ENCODE measurements around the gene FAS. TPM values are rescaled to one million over a fixed set of nuclear protein-coding genes. Genes with fewer than 3 reads are reported as not detected.

The FAS gene
- total RNA-seq, 4 donors from 2014 or later = 9.0 to 58.5 (median 53.6) TPM

- H3K27ac ChIP-seq = no peak overlapping the region
- intact Hi-C loops (cut with DNase I; ENCODE audit: low total_unique reads) (no loop called here), in situ Hi-C loops (cut with MboI; ENCODE audit: low pct_ligation_motif_present in 1 of 4, low pct_unique_long_range_greater_than_20kb in 1 of 4, low sequenced_read_pairs in 3 of 4) (no loop called here)
- H3K9me3 ChIP-seq = no peaks in the 10 kb centered on the region
- TF ChIP-seq, protein P1, sequence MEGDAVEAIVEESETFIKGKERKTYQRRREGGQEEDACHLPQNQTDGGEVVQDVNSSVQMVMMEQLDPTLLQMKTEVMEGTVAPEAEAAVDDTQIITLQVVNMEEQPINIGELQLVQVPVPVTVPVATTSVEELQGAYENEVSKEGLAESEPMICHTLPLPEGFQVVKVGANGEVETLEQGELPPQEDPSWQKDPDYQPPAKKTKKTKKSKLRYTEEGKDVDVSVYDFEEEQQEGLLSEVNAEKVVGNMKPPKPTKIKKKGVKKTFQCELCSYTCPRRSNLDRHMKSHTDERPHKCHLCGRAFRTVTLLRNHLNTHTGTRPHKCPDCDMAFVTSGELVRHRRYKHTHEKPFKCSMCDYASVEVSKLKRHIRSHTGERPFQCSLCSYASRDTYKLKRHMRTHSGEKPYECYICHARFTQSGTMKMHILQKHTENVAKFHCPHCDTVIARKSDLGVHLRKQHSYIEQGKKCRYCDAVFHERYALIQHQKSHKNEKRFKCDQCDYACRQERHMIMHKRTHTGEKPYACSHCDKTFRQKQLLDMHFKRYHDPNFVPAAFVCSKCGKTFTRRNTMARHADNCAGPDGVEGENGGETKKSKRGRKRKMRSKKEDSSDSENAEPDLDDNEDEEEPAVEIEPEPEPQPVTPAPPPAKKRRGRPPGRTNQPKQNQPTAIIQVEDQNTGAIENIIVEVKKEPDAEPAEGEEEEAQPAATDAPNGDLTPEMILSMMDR (IDR thresholded peaks at IDR 0.05) = no peak
- TF ChIP-seq POLR2A (IDR thresholded peaks at IDR 0.05) (no peak), EP300 (IDR thresholded peaks at IDR 0.05; ENCODE audit: low read depth) (no peak), POLR2AphosphoS5 (IDR thresholded peaks at IDR 0.05) (no peak)
- WGBS, 2 donors (ENCODE audit: low coverage in 1 of 2) = 59 to 71% methylated on average over 1 of the region's 1 CpG
- DNase-seq = no peak
- H3K27me3 ChIP-seq = no peaks in the 10 kb centered on the region
- H3K36me3 ChIP-seq = no peaks in the 10 kb centered on the region
- H3K4me3 ChIP-seq = no peak overlapping the region
- H3K4me1 ChIP-seq = no peaks in the 10 kb centered on the region
Observed at GRCh38 chr10:89062861-89063260, 72.3 kb downstream of the FAS start.

GRCh38 chr10:89063465-89063864, 72.9 kb downstream of the FAS start:
- intact Hi-C loops (cut with DNase I; ENCODE audit: low total_unique reads) (no loop called here), in situ Hi-C loops (cut with MboI; ENCODE audit: low pct_ligation_motif_present in 1 of 4, low pct_unique_long_range_greater_than_20kb in 1 of 4, low sequenced_read_pairs in 3 of 4) (no loop called here)
- Histone ChIP-seq H3K27me3 (no peaks in the 10 kb centered on the region), H3K4me3 (no peak overlapping the region), H3K36me3 (no peaks in the 10 kb centered on the region), H3K27ac (peak overlapping the region in 1 of 4 donors; percentile 6), H3K9me3 (no peaks in the 10 kb centered on the region), H3K4me1 (no peaks in the 10 kb centered on the region)
- TF ChIP-seq EP300 (IDR thresholded peaks at IDR 0.05; ENCODE audit: low read depth) (no peak), POLR2A (IDR thresholded peaks at IDR 0.05) (no peak), POLR2AphosphoS5 (IDR thresholded peaks at IDR 0.05) (no peak)
- TF ChIP-seq, protein P1 (IDR thresholded peaks at IDR 0.05) = no peak
- WGBS, 2 donors (ENCODE audit: low coverage in 1 of 2) = 76 to 78% methylated on average over 2 of the region's 2 CpGs
- no peak for DNase-seq

DNA sequence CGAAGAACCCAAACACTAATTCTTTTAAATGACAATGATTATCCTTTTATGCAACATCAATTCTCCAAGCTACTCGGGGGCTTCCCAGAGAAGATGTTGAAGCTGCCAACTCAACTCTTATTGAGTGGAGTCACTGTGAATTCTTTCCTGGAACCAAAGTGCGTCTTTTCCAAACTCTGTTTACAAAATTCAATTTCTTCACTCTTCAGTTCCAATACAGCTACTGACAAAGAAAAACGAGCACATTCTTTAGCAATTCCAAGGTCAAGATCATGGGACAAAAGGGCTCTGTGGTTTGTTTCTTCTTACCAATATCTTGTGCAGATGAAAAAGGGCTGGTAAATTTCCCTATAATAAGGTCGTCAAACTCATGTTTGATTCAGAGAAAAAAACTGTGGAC, 74.2 kb downstream of the FAS start:
- intact Hi-C loops (cut with DNase I; ENCODE audit: low total_unique reads) = no loop called here
- H3K4me3 ChIP-seq = no peak overlapping the region
- TF ChIP-seq, protein P1 (IDR thresholded peaks at IDR 0.05) = no peak
- TF ChIP-seq EP300 (IDR thresholded peaks at IDR 0.05; ENCODE audit: low read depth) (no peak), POLR2AphosphoS5 (IDR thresholded peaks at IDR 0.05) (peak in 2 of 3 donors; percentile 60 to 62), POLR2A (IDR thresholded peaks at IDR 0.05) (no peak)
- no peaks in the 10 kb centered on the region for H3K27me3 ChIP-seq
- H3K36me3 ChIP-seq = no peaks in the 10 kb centered on the region
- 50 to 57% methylated on average over 5 of the region's 5 CpGs for WGBS, 2 donors (ENCODE audit: low coverage in 1 of 2)
- in situ Hi-C loops (cut with MboI; ENCODE audit: low pct_ligation_motif_present in 1 of 4, low pct_unique_long_range_greater_than_20kb in 1 of 4, low sequenced_read_pairs in 3 of 4) = no loop called here
- peak overlapping the region; percentile 15 to 45 (median 30) for H3K27ac ChIP-seq
- no peaks in the 10 kb centered on the region for H3K4me1 ChIP-seq
- no peak for DNase-seq
- H3K9me3 ChIP-seq = no peaks in the 10 kb centered on the region

Small RNA genes within 50 kb of the gene (small RNA-seq; reads per million reads assigned to genes)
- gene MIR4679-2 = 0 reads per million in 4 donors
- 0 reads per million in 4 donors for gene RF02116

Other genes with a start within 250 kb of the FAS start
- gene LIPN, start 230.8 kb upstream of the FAS start, total RNA-seq = under 1 TPM in 1 of 4 donors, not detected in 3; 0.48 TPM
- gene LIPM, start 188.1 kb upstream of the FAS start, total RNA-seq = not detected
- gene ANKRD22, start 139.0 kb upstream of the FAS start, total RNA-seq = 10 to 100 TPM in 1 of 4 donors, 1 to 10 TPM in 2, not detected in 1; 3.0 to 12.2 (median 6.1) TPM
- gene STAMBPL1, start 110.6 kb upstream of the FAS start, total RNA-seq = 100 to 1,000 TPM in 3 of 4 donors, 10 to 100 TPM in 1; 74.8 to 176 (median 134) TPM
- gene ACTA2, start 38.0 kb upstream of the FAS start, total RNA-seq = 1,000 to 10,000 TPM in 1 of 4 donors, 100 to 1,000 TPM in 3; 403 to 1,827 (median 457) TPM
- gene CH25H, start 216.5 kb downstream of the FAS start, total RNA-seq = 1 to 10 TPM in 2 of 4 donors, not detected in 2; 1.1 to 2.1 TPM

Data from transverse colon (tissue), 4 donors.